ENCODE results near the gene KRTAP19-8. TPM values are rescaled to one million over a fixed set of nuclear protein-coding genes. Genes with fewer than 3 reads are reported as not detected.

The KRTAP19-8 gene
- total RNA-seq, 4 donors from 2014 or later = not detected

DNA sequence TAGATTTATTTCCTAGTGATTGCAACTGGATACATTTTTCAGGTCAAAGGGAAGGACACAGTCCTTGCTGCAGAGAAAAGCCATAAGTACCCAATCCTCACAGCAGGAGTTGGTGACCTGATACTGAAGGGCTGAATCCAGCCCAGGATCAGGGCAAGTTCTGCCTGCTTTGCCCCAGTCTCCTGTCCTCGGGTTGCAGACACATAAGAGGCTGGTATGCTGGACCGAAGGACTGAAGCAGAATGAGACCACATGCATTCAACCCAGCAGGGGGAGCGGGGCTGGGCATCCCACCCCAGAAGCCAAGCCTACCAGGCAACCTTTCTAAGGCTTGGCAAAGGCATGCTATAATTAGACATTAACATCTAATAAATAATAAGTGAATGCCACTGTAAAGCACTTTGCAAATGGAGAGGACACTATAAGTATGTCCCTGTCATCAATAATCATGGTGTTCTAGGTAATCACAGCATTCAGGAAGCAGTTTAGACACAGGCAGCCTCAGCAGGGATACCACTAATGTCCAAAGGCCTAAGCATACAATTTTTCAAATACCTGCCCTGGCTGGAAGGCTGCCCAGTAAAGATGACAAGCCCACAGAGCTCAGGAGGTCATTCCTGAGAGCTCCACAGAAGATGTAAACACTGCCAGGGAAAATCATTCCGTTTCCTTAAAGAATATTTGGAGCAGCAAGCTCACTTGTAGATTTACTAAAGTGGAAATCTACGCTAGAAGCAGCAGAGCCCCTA lies 47.6 kb downstream of the KRTAP19-8 start:
- intact Hi-C loops (cut with DNase I; ENCODE audit: low total_unique reads) = no loop called here
- 82 to 89% methylated on average over 5 of the region's 5 CpGs for WGBS, 2 donors
- no peak for TF ChIP-seq POLR2A (IDR thresholded peaks at IDR 0.05)
- TF ChIP-seq, protein P1, sequence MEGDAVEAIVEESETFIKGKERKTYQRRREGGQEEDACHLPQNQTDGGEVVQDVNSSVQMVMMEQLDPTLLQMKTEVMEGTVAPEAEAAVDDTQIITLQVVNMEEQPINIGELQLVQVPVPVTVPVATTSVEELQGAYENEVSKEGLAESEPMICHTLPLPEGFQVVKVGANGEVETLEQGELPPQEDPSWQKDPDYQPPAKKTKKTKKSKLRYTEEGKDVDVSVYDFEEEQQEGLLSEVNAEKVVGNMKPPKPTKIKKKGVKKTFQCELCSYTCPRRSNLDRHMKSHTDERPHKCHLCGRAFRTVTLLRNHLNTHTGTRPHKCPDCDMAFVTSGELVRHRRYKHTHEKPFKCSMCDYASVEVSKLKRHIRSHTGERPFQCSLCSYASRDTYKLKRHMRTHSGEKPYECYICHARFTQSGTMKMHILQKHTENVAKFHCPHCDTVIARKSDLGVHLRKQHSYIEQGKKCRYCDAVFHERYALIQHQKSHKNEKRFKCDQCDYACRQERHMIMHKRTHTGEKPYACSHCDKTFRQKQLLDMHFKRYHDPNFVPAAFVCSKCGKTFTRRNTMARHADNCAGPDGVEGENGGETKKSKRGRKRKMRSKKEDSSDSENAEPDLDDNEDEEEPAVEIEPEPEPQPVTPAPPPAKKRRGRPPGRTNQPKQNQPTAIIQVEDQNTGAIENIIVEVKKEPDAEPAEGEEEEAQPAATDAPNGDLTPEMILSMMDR (IDR thresholded peaks at IDR 0.05) = no peak
- no peak for DNase-seq (ENCODE audit: low spot score in 2 of 2)
- H3K4me3 ChIP-seq (ENCODE audit: low read depth, poor library complexity, severe bottlenecking) = no peak overlapping the region

DNA sequence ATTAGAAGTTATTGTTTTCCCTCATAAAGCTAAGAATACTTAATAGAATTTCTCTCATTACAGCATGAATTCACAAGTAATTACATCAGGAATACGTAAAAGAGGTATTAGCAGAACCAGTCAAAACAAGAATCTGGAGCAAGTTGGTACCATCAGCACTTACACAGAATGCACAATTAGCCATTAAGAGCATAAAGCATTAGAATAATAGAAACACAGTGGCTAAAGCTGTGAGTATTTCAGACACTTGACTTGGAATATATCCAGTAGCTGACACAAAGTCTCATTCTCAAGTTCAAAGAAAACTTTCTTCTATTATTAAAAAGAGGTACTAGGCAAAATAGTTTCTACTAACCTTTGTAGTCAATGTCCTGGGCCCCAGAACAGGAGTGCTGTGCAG lies 49.6 kb downstream of the KRTAP19-8 start:
- 50 to 60% methylated on average over 1 of the region's 1 CpG for WGBS, 2 donors
- no peak overlapping the region for H3K4me3 ChIP-seq (ENCODE audit: low read depth, poor library complexity, severe bottlenecking)
- intact Hi-C loops (cut with DNase I; ENCODE audit: low total_unique reads) = no loop called here
- no peak for DNase-seq (ENCODE audit: low spot score in 2 of 2)
- TF ChIP-seq POLR2A (IDR thresholded peaks at IDR 0.05) = no peak
- TF ChIP-seq, protein P1 (IDR thresholded peaks at IDR 0.05) = no peak

Other genes starting within 250 kb of the KRTAP19-8 start
- 10 to 100 TPM in 1 of 4 donors, not detected in 3; 40.1 TPM for gene KRTAP8-1, start 225.2 kb downstream of the KRTAP19-8 start, total RNA-seq
- 10 to 100 TPM in 1 of 4 donors, 1 to 10 TPM in 2, not detected in 1; 1.3 to 22.2 (median 4.4) TPM for gene KRTAP7-1, start 208.7 kb downstream of the KRTAP19-8 start, total RNA-seq
- gene KRTAP11-1, start 156.9 kb downstream of the KRTAP19-8 start, total RNA-seq = 10 to 100 TPM in 1 of 4 donors, 1 to 10 TPM in 2, not detected in 1; 2.5 to 71.2 (median 3.2) TPM